HepG2 (cell line): Measurements from ENCODE around the gene TMEM80. TPM values are rescaled to one million over a fixed set of nuclear protein-coding genes. Genes with fewer than 3 reads are reported as not detected.

Source experiments
- ATAC-seq: fragments of 200-7000 bp; cut with Tn5 transposase; 3 replicates; pipeline ENCODE4 v1.9.1; 2020; ENCODE audit warnings: mild to moderate bottlenecking, moderate library complexity
- BruUV-seq: library from RNA; stranded (reverse); fragments of 400-500 nt; replicated peaks from 2 replicates; lab custom pipeline; 2021; lab: Mats Ljungman, UMichigan
- CTCF ChIA-PET: fragments of 300-600 bp; formaldehyde crosslinking; extraction: SDS; loops from one replicate; lab custom pipeline; 2021; ENCODE audit warnings: low total read pairs, inconsistent platforms, low intra/inter-chr PET ratio; lab: Yijun Ruan, JAX
- POLR2A ChIA-PET: fragments of 350-600 bp; sonication (Branson Sonifier 250); formaldehyde crosslinking; loops from one replicate; lab custom pipeline; 2020; ENCODE audit warnings: antibody characterized with exemption, inconsistent platforms; lab: Yijun Ruan, JAX
- DNase-seq: peaks from one replicate; pipeline ENCODE4 v3.0.0-alpha.2; 2015; ENCODE audit warnings: low spot score
- FAIRE-seq: peaks from 3 replicates; lab custom pipeline; 2011; peaks lifted over from hg19 to GRCh38; lab: Jason Lieb, UNC
- H2AFZ ChIP-seq: one replicate; pipeline ENCODE4 v1.6.1; 2011; ENCODE audit warnings: low read length, inconsistent platforms
- H3K27ac ChIP-seq: fragments of 300-600 bp; 3 replicates; pipeline ENCODE4 v1.8.0; 2011; ENCODE audit warnings: mixed run types, mild to moderate bottlenecking, mixed read lengths, low read length, inconsistent platforms; ENCODE audit not compliant: insufficient read depth; ENCODE audit errors: extremely low read length
- H3K27me3 ChIP-seq, 2 experiments: fragments of 200-600 bp in 1 of 2; 2 replicates in 1 of 2; 3 replicates in 1 of 2; pipeline versions ENCODE4 v1.6.0 to v1.8.0; 2011; ENCODE audit warnings: low read length in 2 of 2, mild to moderate bottlenecking in 2 of 2, moderate library complexity in 2 of 2, inconsistent platforms in 1 of 2; ENCODE audit not compliant: insufficient read depth in 2 of 2, control insufficient read depth in 1 of 2
- H3K36me3 ChIP-seq, 2 experiments: fragments of 200-600 bp in 1 of 2; replicated peaks in 1 of 2; 2 replicates in 1 of 2; 3 replicates in 1 of 2; pipeline versions ENCODE4 v1.5.1 to v1.8.0; 2011; ENCODE audit warnings: low read length in 2 of 2, inconsistent platforms in 1 of 2; ENCODE audit not compliant: insufficient read depth in 2 of 2, control insufficient read depth in 1 of 2
- H3K4me1 ChIP-seq: 2 replicates; pipeline ENCODE4 v1.5.1; 2012; ENCODE audit warnings: low read length, inconsistent platforms; ENCODE audit not compliant: insufficient read depth
- H3K4me2 ChIP-seq: 2 replicates; pipeline ENCODE4 v1.6.0; 2011; ENCODE audit warnings: low read depth, low read length, inconsistent platforms
- H3K4me3 ChIP-seq, 3 experiments: fragments of 200-600 bp in 1 of 3; sonication (generic), shearing (Covaris generic) in 1 of 3; replicated peaks in 1 of 3; 2 replicates each; pipeline ENCODE4 v1.5.1; 2011 to 2016; ENCODE audit warnings: low read length in 3 of 3, inconsistent platforms in 2 of 3, low read depth in 2 of 3, mild to moderate bottlenecking in 2 of 3, control low read depth in 1 of 3, mixed read lengths in 1 of 3; ENCODE audit not compliant: insufficient read depth in 1 of 3
- H3K79me2 ChIP-seq: one replicate; pipeline ENCODE4 v1.6.1; 2011; ENCODE audit warnings: low read length, inconsistent platforms; ENCODE audit not compliant: insufficient read depth
- H3K9ac ChIP-seq: 2 replicates; pipeline ENCODE4 v1.6.0; 2011; ENCODE audit warnings: mild to moderate bottlenecking, low read depth, low read length, inconsistent platforms; ENCODE audit not compliant: insufficient read depth
- H3K9me3 ChIP-seq: 2 replicates; pipeline ENCODE4 v1.5.1; 2012; ENCODE audit warnings: mild to moderate bottlenecking, low read length
- H4K20me1 ChIP-seq: 2 replicates; pipeline ENCODE4 v1.6.0; 2011; ENCODE audit warnings: inconsistent platforms, mild to moderate bottlenecking, low read length, moderate library complexity; ENCODE audit not compliant: insufficient read depth
- AGO2 ChIP-seq: fragments of 200-400 bp; formaldehyde crosslinking; optimal IDR thresholded peaks from 2 replicates; pipeline ENCODE3; 2017; ENCODE audit warnings: mild to moderate bottlenecking, low read depth, low read length, moderate library complexity
- DBP ChIP-seq: sonication (generic); formaldehyde crosslinking; IDR thresholded peaks from 2 replicates; pipeline ENCODE4 v1.4.0; 2020; ENCODE audit warnings: missing genetic modification reagents; ENCODE audit errors: not compliant biosample characterization
- E2F1 ChIP-seq: sonication (generic); formaldehyde crosslinking; IDR thresholded peaks from 2 replicates; pipeline ENCODE4 v1.5.0; 2020; ENCODE audit warnings: missing genetic modification reagents
- FOXA3 ChIP-seq: IDR thresholded peaks from 2 replicates; pipeline ENCODE4 v1.6.1; 2016; ENCODE audit warnings: missing genetic modification reagents, missing compliant biosample characterization
- HNF4G ChIP-seq, 2 experiments: sonication (generic) in 1 of 2; formaldehyde crosslinking in 1 of 2; IDR thresholded peaks; 2 replicates each; pipeline versions ENCODE4 v1.4.0 to v1.6.1; 2011 to 2020; ENCODE audit warnings: borderline replicate concordance in 2 of 2, low read depth in 2 of 2, mild to moderate bottlenecking in 2 of 2, low read length in 1 of 2, missing genetic modification reagents in 1 of 2, moderate library complexity in 1 of 2
- MXI1 ChIP-seq: IDR thresholded peaks from 3 replicates; pipeline ENCODE4 v1.6.1; 2012; ENCODE audit warnings: low read depth, low read length, inconsistent platforms, borderline replicate concordance
- NFIB ChIP-seq: sonication (generic); formaldehyde crosslinking; IDR thresholded peaks from 2 replicates; pipeline ENCODE4 v1.9.0; 2021; ENCODE audit warnings: missing genetic modification reagents, mild to moderate bottlenecking, borderline replicate concordance
- PCBP1 ChIP-seq: fragments of 200-400 bp; formaldehyde crosslinking; IDR thresholded peaks from 2 replicates; pipeline ENCODE4 v1.6.1; 2017; ENCODE audit warnings: mild to moderate bottlenecking, low read depth, low read length, borderline replicate concordance
- POLR2A ChIP-seq, 2 experiments: IDR thresholded peaks; 2 replicates each; pipeline ENCODE4 v1.6.1; 2011; ENCODE audit warnings: low read depth in 2 of 2, low read length in 2 of 2, mild to moderate bottlenecking in 1 of 2, moderate library complexity in 1 of 2; ENCODE audit not compliant: insufficient read depth in 1 of 2
- RAD51 ChIP-seq: fragments of 450-650 bp; IDR thresholded peaks from 2 replicates; pipeline ENCODE4 v1.6.1; 2016; ENCODE audit warnings: borderline replicate concordance
- RBFOX2 ChIP-seq: fragments of 200-400 bp; formaldehyde crosslinking; IDR thresholded peaks from 2 replicates; pipeline ENCODE4 v1.6.1; 2017; ENCODE audit warnings: low read depth, mild to moderate bottlenecking, low read length
- SRF ChIP-seq: IDR thresholded peaks from 2 replicates; pipeline ENCODE4 v1.6.1; 2011; ENCODE audit warnings: mild to moderate bottlenecking, low read depth, low read length, moderate library complexity
- ZNF607 ChIP-seq: sonication (generic); formaldehyde crosslinking; IDR thresholded peaks from 2 replicates; pipeline ENCODE4 v1.5.1; 2020; ENCODE audit warnings: missing genetic modification reagents, mild to moderate bottlenecking, borderline replicate concordance
- ZNF674 ChIP-seq: sonication (generic); formaldehyde crosslinking; IDR thresholded peaks from 2 replicates; pipeline ENCODE4 v1.5.0; 2020; ENCODE audit warnings: low read depth, mild to moderate bottlenecking, missing genetic modification reagents
- WGBS: methylation state at CpG from one replicate; pipeline ENCODE4 v1.1.6; 2017; ENCODE audit warnings: low lambda C conversion rate; 5-methylcytosine and 5-hydroxymethylcytosine counted together
- in situ Hi-C: cut with HindIII; loops from 2 replicates; pipeline ENCODE4 v1.10.0; 2017; ENCODE audit warnings: low pct_unique_long_range_greater_than_20kb; ENCODE audit not compliant: extremely low pct_ligation_motif_present
- intact Hi-C: fragments of 100-400 bp; cut with micrococcal nuclease; formaldehyde crosslinking; loops from one replicate; pipeline ENCODE4 v1.10.0; 2022; ENCODE audit not compliant: unreplicated experiment
- polyA plus RNA-seq, 8 experiments: library from polyadenylated mRNA; depleted of rRNA in 3 of 8; stranded (reverse) in 7 of 8; unstranded in 1 of 8; fragments of >200 nt; fragmentation: Illumina TruSeq in 4 of 8; extraction: Trizol in 4 of 8; gene quantifications; 2 replicates each; pipeline versions ENCODE4 v1.2.1 to v1.2.3, GENCODE V29; 2011 to 2016; ENCODE audit warnings: low read depth in 4 of 8, missing spikeins in 1 of 8, mixed read lengths in 1 of 8; ENCODE audit not compliant: insufficient read depth in 1 of 8
- total RNA-seq, 5 experiments: library from RNA; depleted of rRNA; stranded (reverse); fragments of >200 nt; fragmentation: Illumina TruSeq; extraction: Trizol; gene quantifications; 2 replicates each; pipeline ENCODE4 v1.2.3, GENCODE V29; 2016; ENCODE audit warnings: low read depth in 1 of 5

TMEM80 gene
- total and polyA plus RNA-seq, 2 of the 13 experiments (the other 11 are each of a cell fraction or from before 2014, with no cell fraction given) = 5.6 to 17.1 TPM

- in situ Hi-C loops = loop anchor here (5.0 kb wide), 1 partner anchor 68 kb away; no protein-coding TSS in a partner anchor
- Histone ChIP-seq H3K4me1 (peaks cover 34% of the 10 kb centered on the region), H3K4me3 (no peak overlapping the region), H2AFZ (no peak overlapping the region), H3K4me2 (no peak overlapping the region), H3K27ac (no peak overlapping the region), H3K36me3 (peaks cover 22 to 44% of the 10 kb centered on the region in 2 experiments), H4K20me1 (peaks cover 7% of the 10 kb centered on the region; the same call in 1 of the 2 replicates), H3K9me3 (no peaks in the 10 kb centered on the region), H3K27me3 (no peaks in the 10 kb centered on the region), H3K9ac (no peak overlapping the region), H3K79me2 (no peaks in the 10 kb centered on the region)
- FAIRE-seq (no peak), DNase-seq (no peak), ATAC-seq (no peak)
- intact Hi-C loops = no loop called here
- BruUV-seq = no TSS peak
- TF ChIP-seq AGO2 (peak; percentile 43), ZNF674 (CRISPR knock-in tag) (no peak), PCBP1 (0 out of 2 replicates have a peak, but pooled peaks have one; percentile 55), NFIB (CRISPR knock-in tag) (no peak), POLR2A (IDR thresholded peaks at IDR 0.05; ENCODE audit: insufficient read depth in 1 of 2, low read depth in 2 of 2, low read length in 2 of 2) (0 out of 4 replicates have a peak, but pooled peaks of 1 of the 2 experiments have one; percentile 12)
- CTCF ChIA-PET = no interaction called here
- POLR2A ChIA-PET = interaction anchor here (1.5 to 12.6 kb wide), 3 partner anchors 12 to 28 kb away, joined by 3 to 203 read pairs (median 61); partner anchors contain the start of genes DEAF1, EPS8L2 and TMEM80
- 98% methylated on average over 12 of the region's 18 CpGs for WGBS
These were observed 29.3 kb downstream of the TMEM80 start for GRCh38 chr11:724778-725386.

DNA sequence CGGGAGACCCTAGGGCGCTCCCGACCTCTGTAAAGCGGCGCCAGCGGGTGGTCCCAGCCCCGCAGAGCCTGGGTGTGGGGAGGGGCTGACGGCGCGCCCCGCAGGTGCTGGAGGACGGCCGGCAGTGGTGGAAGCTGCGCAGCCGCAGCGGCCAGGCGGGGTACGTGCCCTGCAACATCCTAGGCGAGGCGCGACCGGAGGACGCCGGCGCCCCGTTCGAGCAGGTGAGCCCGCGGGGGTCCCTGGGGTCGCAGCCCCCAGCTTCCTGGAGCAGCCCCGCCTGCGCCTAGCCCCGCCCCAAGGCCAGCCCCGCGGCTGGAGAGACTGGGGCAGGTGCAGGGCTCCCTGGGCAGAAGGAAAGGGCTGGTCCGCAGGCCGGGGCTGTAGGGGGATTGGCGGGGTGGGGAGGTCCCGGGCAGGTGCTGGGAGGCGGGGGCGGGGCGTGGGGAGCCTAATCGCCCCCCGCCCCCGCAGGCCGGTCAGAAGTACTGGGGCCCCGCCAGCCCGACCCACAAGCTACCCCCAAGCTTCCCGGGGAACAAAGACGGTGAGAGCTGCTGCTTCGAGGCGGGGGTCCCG is 30.1 kb downstream of the TMEM80 start:
- H3K36me3 ChIP-seq = peaks cover 20 to 37% of the 10 kb centered on the region in 2 experiments
- no peak overlapping the region for H3K4me3 ChIP-seq
- intact Hi-C loops (no loop called here), in situ Hi-C loops (loop anchor here (5.0 kb wide), 1 partner anchor 68 kb away; no protein-coding TSS in a partner anchor)
- no peak overlapping the region for H3K9ac ChIP-seq
- H2AFZ ChIP-seq = no peak overlapping the region
- H3K4me2 ChIP-seq = no peak overlapping the region
- H3K9me3 ChIP-seq = no peaks in the 10 kb centered on the region
- whole genome bisulfite sequencing = 98% methylated on average over 24 of the region's 53 CpGs
- ChIA-PET POLR2A (interaction anchor here (1.2 to 12.6 kb wide), 5 partner anchors 13 to 28 kb away, joined by 6 to 203 read pairs (median 10); partner anchors contain the start of genes DEAF1, EPS8L2, TALDO1 and TMEM80), CTCF (interaction anchor here (1.9 kb wide), 1 partner anchor 29 kb away, joined by 3 read pairs; no protein-coding TSS in a partner anchor)
- H3K79me2 ChIP-seq = no peaks in the 10 kb centered on the region
- no peak overlapping the region for H3K27ac ChIP-seq
- FAIRE-seq = no peak
- BruUV-seq = no TSS peak
- H4K20me1 ChIP-seq = peaks cover 3% of the 10 kb centered on the region; the same call in 1 of the 2 replicates
- no peak for ATAC-seq
- no peak for DNase-seq
- peaks cover 38% of the 10 kb centered on the region for H3K4me1 ChIP-seq
- no peaks in the 10 kb centered on the region for H3K27me3 ChIP-seq
- peak; percentile 83 for TF ChIP-seq AGO2
- no peak for TF ChIP-seq SRF
- peak; percentile 71 for TF ChIP-seq RBFOX2
- TF ChIP-seq DBP (CRISPR knock-in tag) = no peak
- no peak for TF ChIP-seq ZNF607 (CRISPR knock-in tag)
- TF ChIP-seq RAD51 = no peak
- TF ChIP-seq MXI1 = no peak
- no peak for TF ChIP-seq E2F1 (CRISPR knock-in tag)
- TF ChIP-seq HNF4G (IDR thresholded peaks at IDR 0.05; ENCODE audit: borderline replicate concordance, low read depth, low read length) = no peak
- no peak for TF ChIP-seq HNF4G (CRISPR knock-in tag; IDR thresholded peaks at IDR 0.05; ENCODE audit: borderline replicate concordance, low read depth)
- TF ChIP-seq FOXA3 (CRISPR knock-in tag) = no peak
- peak in 1 of 2 experiments; percentile 37; a peak in 1 of 4 replicates for TF ChIP-seq POLR2A (IDR thresholded peaks at IDR 0.05; ENCODE audit: insufficient read depth in 1 of 2, low read depth in 2 of 2, low read length in 2 of 2)
